HepG2 (cell line): ENCODE measurements around the gene KRT34. TPM values are rescaled to one million over a fixed set of nuclear protein-coding genes. Genes with fewer than 3 reads are reported as not detected.
A peak's percentile ranks its signal among the peaks of the same experiment; 100 is the strongest.

Experiments
- CERS6 ChIP-seq: sonication (generic); formaldehyde crosslinking; IDR thresholded peaks from 2 replicates; pipeline ENCODE4 v1.5.0; 2020; ENCODE audit warnings: missing genetic modification reagents
- CHD2 ChIP-seq: IDR thresholded peaks from 2 replicates; pipeline ENCODE4 v1.6.1; 2011; ENCODE audit warnings: low read depth, low read length, improper control_type of control experiment
- FOXC1 ChIP-seq: sonication (generic); formaldehyde crosslinking; IDR thresholded peaks from 2 replicates; pipeline ENCODE4 v1.8.0; 2022; ENCODE audit warnings: mild to moderate bottlenecking, missing genetic modification reagents, borderline replicate concordance
- GATA4 ChIP-seq: sonication (generic); IDR thresholded peaks from 2 replicates; pipeline ENCODE4 v1.6.1; 2016; ENCODE audit warnings: antibody characterized with exemption, low read depth, borderline replicate concordance
- GLMP ChIP-seq: sonication (generic); formaldehyde crosslinking; IDR thresholded peaks from 2 replicates; pipeline ENCODE4 v1.9.0; 2021; ENCODE audit warnings: missing genetic modification reagents, mild to moderate bottlenecking, borderline replicate concordance
- HNRNPK ChIP-seq: fragments of 200-400 bp; formaldehyde crosslinking; IDR thresholded peaks from 2 replicates; pipeline ENCODE4 v1.6.1; 2018; ENCODE audit warnings: low read length, low read depth, moderate library complexity, mild to moderate bottlenecking; ENCODE audit not compliant: poor library complexity, severe bottlenecking
- KDM5B ChIP-seq: sonication (generic); formaldehyde crosslinking; IDR thresholded peaks from 2 replicates; pipeline ENCODE4 v1.4.0; 2020; ENCODE audit warnings: missing genetic modification reagents, mild to moderate bottlenecking, borderline replicate concordance
- KLF11 ChIP-seq: IDR thresholded peaks from 2 replicates; pipeline ENCODE4 v1.6.1; 2016; ENCODE audit warnings: missing compliant biosample characterization
- KLF15 ChIP-seq: sonication (generic); formaldehyde crosslinking; IDR thresholded peaks from 2 replicates; pipeline ENCODE4 v1.8.1; 2023; ENCODE audit warnings: borderline replicate concordance, mild to moderate bottlenecking, inconsistent platforms, missing genetic modification reagents, mixed read lengths
- KLF6 ChIP-seq: IDR thresholded peaks from 2 replicates; pipeline ENCODE4 v1.8.0; 2016; ENCODE audit warnings: missing biosample characterization, missing genetic modification reagents
- KLF9 ChIP-seq: IDR thresholded peaks from 2 replicates; pipeline ENCODE4 v1.6.1; 2016; ENCODE audit warnings: low read depth
- NFKB2 ChIP-seq: sonication (generic); formaldehyde crosslinking; IDR thresholded peaks from 2 replicates; pipeline ENCODE4 v1.4.0; 2020; ENCODE audit warnings: missing genetic modification reagents, borderline replicate concordance
- NKX3-1 ChIP-seq: sonication (generic); formaldehyde crosslinking; IDR thresholded peaks from 2 replicates; pipeline ENCODE4 v1.5.0; 2020; ENCODE audit warnings: missing genetic modification reagents
- PHF8 ChIP-seq: sonication (generic); formaldehyde crosslinking; IDR thresholded peaks from 2 replicates; pipeline ENCODE4 v1.5.0; 2020; ENCODE audit warnings: missing genetic modification reagents
- RXRB ChIP-seq: IDR thresholded peaks from 2 replicates; pipeline ENCODE4 v1.6.1; 2016; ENCODE audit warnings: borderline replicate concordance, missing genetic modification reagents, missing compliant biosample characterization
- SNAI1 ChIP-seq: sonication (generic); formaldehyde crosslinking; IDR thresholded peaks from 2 replicates; pipeline ENCODE4 v1.5.0; 2020; ENCODE audit warnings: mild to moderate bottlenecking, missing genetic modification reagents, borderline replicate concordance
- STAG1 ChIP-seq: sonication (generic); formaldehyde crosslinking; IDR thresholded peaks from 2 replicates; pipeline ENCODE4 v1.4.0; 2020; ENCODE audit warnings: missing genetic modification reagents
- TAF15 ChIP-seq: fragments of 200-400 bp; formaldehyde crosslinking; IDR thresholded peaks from one replicate; pipeline ENCODE4 v1.6.1; 2018; ENCODE audit warnings: mild to moderate bottlenecking, low read depth, low read length; ENCODE audit not compliant: poor library complexity, severe bottlenecking
- TMF1 ChIP-seq: sonication (generic); formaldehyde crosslinking; IDR thresholded peaks from 2 replicates; pipeline ENCODE4 v1.8.1; 2022; ENCODE audit warnings: low read depth, missing genetic modification reagents
- TSC22D2 ChIP-seq: sonication (generic); formaldehyde crosslinking; IDR thresholded peaks from 2 replicates; pipeline ENCODE4 v1.5.1; 2020; ENCODE audit warnings: missing genetic modification reagents, mild to moderate bottlenecking, borderline replicate concordance
- ZBTB37 ChIP-seq: sonication (generic); formaldehyde crosslinking; IDR thresholded peaks from 2 replicates; pipeline ENCODE4 v1.4.0; 2020; ENCODE audit warnings: mild to moderate bottlenecking, missing genetic modification reagents
- ZBTB7B ChIP-seq: sonication (generic); formaldehyde crosslinking; IDR thresholded peaks from 2 replicates; pipeline ENCODE4 v1.4.0; 2020; ENCODE audit warnings: missing genetic modification reagents
- ZFY ChIP-seq: sonication (generic); formaldehyde crosslinking; IDR thresholded peaks from 2 replicates; pipeline ENCODE4 v1.4.0; 2020; ENCODE audit warnings: missing genetic modification reagents
- ZNF260 ChIP-seq: sonication (generic); formaldehyde crosslinking; IDR thresholded peaks from 2 replicates; pipeline ENCODE4 v1.4.0; 2020; ENCODE audit warnings: missing genetic modification reagents, low read depth, mild to moderate bottlenecking, borderline replicate concordance
- ZNF282 ChIP-seq: fragments of 450-650 bp; IDR thresholded peaks from 2 replicates; pipeline ENCODE4 v1.6.1; 2018; ENCODE audit not compliant: partially characterized antibody
- ZNF460 ChIP-seq: sonication (generic); formaldehyde crosslinking; IDR thresholded peaks from 2 replicates; pipeline ENCODE4 v1.5.1; 2020; ENCODE audit warnings: missing genetic modification reagents, mild to moderate bottlenecking, borderline replicate concordance
- ZNF550 ChIP-seq: sonication (generic); formaldehyde crosslinking; IDR thresholded peaks from 2 replicates; pipeline ENCODE4 v1.4.0; 2020; ENCODE audit warnings: mild to moderate bottlenecking, missing genetic modification reagents, borderline replicate concordance
- ZNF567 ChIP-seq: sonication (generic); formaldehyde crosslinking; IDR thresholded peaks from 2 replicates; pipeline ENCODE4 v1.8.1; 2023; ENCODE audit warnings: mild to moderate bottlenecking, missing genetic modification reagents, borderline replicate concordance
- ZNF607 ChIP-seq: sonication (generic); formaldehyde crosslinking; IDR thresholded peaks from 2 replicates; pipeline ENCODE4 v1.5.1; 2020; ENCODE audit warnings: missing genetic modification reagents, mild to moderate bottlenecking, borderline replicate concordance
- polyA plus RNA-seq, 8 experiments: library from polyadenylated mRNA; depleted of rRNA in 3 of 8; stranded (reverse) in 7 of 8; unstranded in 1 of 8; fragments of >200 nt; fragmentation: Illumina TruSeq in 4 of 8; extraction: Trizol in 4 of 8; gene quantifications; 2 replicates each; pipeline versions ENCODE4 v1.2.1 to v1.2.3, GENCODE V29; 2011 to 2016; ENCODE audit warnings: low read depth in 4 of 8, missing spikeins in 1 of 8, mixed read lengths in 1 of 8; ENCODE audit not compliant: insufficient read depth in 1 of 8
- total RNA-seq, 5 experiments: library from RNA; depleted of rRNA; stranded (reverse); fragments of >200 nt; fragmentation: Illumina TruSeq; extraction: Trizol; gene quantifications; 2 replicates each; pipeline ENCODE4 v1.2.3, GENCODE V29; 2016; ENCODE audit warnings: low read depth in 1 of 5

The KRT34 gene
- total and polyA plus RNA-seq, 2 of the 13 experiments (the other 11 are each of a cell fraction or from before 2014, with no cell fraction given), result not detected

GRCh38 chr17:41415833-41416335, 33.8 kb upstream of the KRT34 start (continued):
- TF ChIP-seq NKX3-1 (CRISPR knock-in tag), result no peak
- no peak for TF ChIP-seq KLF6 (CRISPR knock-in tag)
- no peak for TF ChIP-seq ZNF550
- no peak for TF ChIP-seq FOXC1 (CRISPR knock-in tag)
- no peak for TF ChIP-seq KLF11
- no peak for TF ChIP-seq SNAI1
- no peak for TF ChIP-seq GATA4
- no peak for TF ChIP-seq TAF15
- no peak for TF ChIP-seq GLMP (CRISPR knock-in tag)
- TF ChIP-seq KLF9 (CRISPR knock-in tag), result no peak
- TF ChIP-seq TSC22D2, result no peak
- 0 out of 2 replicates have a peak, but pooled peaks have one; percentile 32 for TF ChIP-seq ZFY (CRISPR knock-in tag)
- TF ChIP-seq NFKB2 (CRISPR knock-in tag), result no peak
- no peak for TF ChIP-seq KLF15 (CRISPR knock-in tag)
- TF ChIP-seq HNRNPK, result no peak
- TF ChIP-seq ZBTB7B (CRISPR knock-in tag), result no peak
- no peak for TF ChIP-seq ZNF460 (CRISPR knock-in tag)
- TF ChIP-seq ZNF282, result no peak
- TF ChIP-seq ZNF567 (CRISPR knock-in tag), result no peak
- no peak; the same call in 1 of the 2 replicates for TF ChIP-seq ZNF607 (CRISPR knock-in tag)
- no peak for TF ChIP-seq KDM5B (CRISPR knock-in tag)
- no peak for TF ChIP-seq CHD2
- TF ChIP-seq PHF8 (CRISPR knock-in tag), result no peak
- TF ChIP-seq ZBTB37, result no peak
- no peak for TF ChIP-seq ZNF260 (CRISPR knock-in tag)
- peak; percentile 14; the same call in 1 of the 2 replicates for TF ChIP-seq STAG1 (CRISPR knock-in tag)
- no peak for TF ChIP-seq TMF1 (CRISPR knock-in tag)
- no peak for TF ChIP-seq CERS6 (CRISPR knock-in tag)
- peak; percentile 90 for TF ChIP-seq RXRB
